ENCODE results near the gene HDAC4. TPM values are rescaled to one million over a fixed set of nuclear protein-coding genes. Genes with fewer than 3 reads are reported as not detected.
A peak's percentile ranks its signal among the peaks of the same experiment; 100 is the strongest.

Gene HDAC4
- total and polyA plus RNA-seq, 2 experiments from 2014 or later = 8.1 to 41.8 TPM

DNA sequence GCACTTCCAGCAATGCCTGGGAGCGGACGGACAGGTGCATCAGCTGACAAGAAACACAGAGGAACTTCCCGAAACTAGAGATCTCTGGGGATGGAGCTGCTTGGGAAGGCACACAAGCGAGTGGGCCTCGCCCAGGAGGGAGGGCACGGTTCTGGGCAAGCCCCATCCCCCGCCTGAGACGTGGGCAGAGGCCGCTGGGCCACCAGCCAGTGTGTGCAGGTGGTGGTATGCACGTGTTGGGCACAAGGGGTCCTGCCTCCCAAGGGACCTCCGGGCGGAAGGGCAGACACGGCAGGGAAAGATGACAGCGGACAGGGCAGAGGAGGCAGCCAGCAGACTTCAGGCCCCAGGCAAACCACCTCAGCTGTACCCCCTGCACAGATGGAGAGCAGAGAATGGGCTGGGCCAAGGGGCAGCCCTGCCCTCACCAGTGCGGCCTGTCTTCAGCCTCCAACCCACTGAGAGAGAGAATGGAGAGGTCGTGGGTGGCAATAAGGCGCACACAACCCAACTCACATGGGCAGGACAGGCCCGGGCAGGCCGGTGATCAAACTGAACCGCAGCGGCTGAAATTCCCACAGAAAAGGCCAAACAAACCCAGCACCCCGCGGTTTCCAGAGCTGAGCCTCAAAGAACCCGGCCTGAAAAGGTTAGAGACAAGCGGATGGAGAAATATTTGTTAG lies 51.2 kb downstream of the HDAC4 start:
- Histone ChIP-seq H3K9me2 (ENCODE audit: insufficient read depth) (no peaks in the 10 kb centered on the region), H2AFZ (no peak overlapping the region), H4K20me1 (replicated peaks; ENCODE audit: insufficient read depth) (peaks cover 8% of the 10 kb centered on the region), H3K4me2 (no peak overlapping the region), H3F3A (replicated peaks; ENCODE audit: low read depth) (no peaks in the 10 kb centered on the region), H3K79me2 (replicated peaks; ENCODE audit: insufficient read depth) (peaks cover 87% of the 10 kb centered on the region), H3K27me3 (ENCODE audit: insufficient read depth) (no peaks in the 10 kb centered on the region), H3K27ac (ENCODE audit: low read depth) (no peak overlapping the region), H3K4me1 (ENCODE audit: insufficient read depth) (no peaks in the 10 kb centered on the region), H3K4me3 (no peak overlapping the region), H3K36me3 (ENCODE audit: insufficient read depth) (no peaks in the 10 kb centered on the region)
- Mint-ChIP-seq H3K27ac (peak overlapping the region; percentile 55), H3K27me3 (ENCODE audit: insufficient read depth, low read depth, poor library complexity) (peaks cover 6% of the 10 kb centered on the region), H3K9me3 (no peaks in the 10 kb centered on the region), H3K4me3 (no peak overlapping the region), H3K4me1 (peaks cover 5% of the 10 kb centered on the region; the same call in 2 of the 3 replicates), H3K36me3 (ENCODE audit: low read depth) (peaks cover 22% of the 10 kb centered on the region)
- ATAC-seq (peak; percentile 54), DNase-seq (ENCODE audit: low spot score) (no peak)
- TF ChIP-seq ZNF114 (CRISPR knock-in tag; IDR thresholded peaks at IDR 0.05) = no peak
- no peak for TF ChIP-seq POLR2AphosphoS5 (IDR thresholded peaks at IDR 0.05; ENCODE audit: low read depth)
- TF ChIP-seq EZH2 (IDR thresholded peaks at IDR 0.05; ENCODE audit: low read depth, unreplicated experiment) = no peak
- no peak for TF ChIP-seq NANOG (IDR thresholded peaks at IDR 0.05; ENCODE audit: borderline replicate concordance)
- TF ChIP-seq STAT1 (IDR thresholded peaks at IDR 0.05; ENCODE audit: unreplicated experiment) = no peak
- TF ChIP-seq CREB1 (CRISPR knock-in tag; IDR thresholded peaks at IDR 0.05; ENCODE audit: low read depth) = no peak
- TF ChIP-seq EZH2phosphoT487 (IDR thresholded peaks at IDR 0.05; ENCODE audit: unreplicated experiment) = no peak
- TF ChIP-seq, protein P1, sequence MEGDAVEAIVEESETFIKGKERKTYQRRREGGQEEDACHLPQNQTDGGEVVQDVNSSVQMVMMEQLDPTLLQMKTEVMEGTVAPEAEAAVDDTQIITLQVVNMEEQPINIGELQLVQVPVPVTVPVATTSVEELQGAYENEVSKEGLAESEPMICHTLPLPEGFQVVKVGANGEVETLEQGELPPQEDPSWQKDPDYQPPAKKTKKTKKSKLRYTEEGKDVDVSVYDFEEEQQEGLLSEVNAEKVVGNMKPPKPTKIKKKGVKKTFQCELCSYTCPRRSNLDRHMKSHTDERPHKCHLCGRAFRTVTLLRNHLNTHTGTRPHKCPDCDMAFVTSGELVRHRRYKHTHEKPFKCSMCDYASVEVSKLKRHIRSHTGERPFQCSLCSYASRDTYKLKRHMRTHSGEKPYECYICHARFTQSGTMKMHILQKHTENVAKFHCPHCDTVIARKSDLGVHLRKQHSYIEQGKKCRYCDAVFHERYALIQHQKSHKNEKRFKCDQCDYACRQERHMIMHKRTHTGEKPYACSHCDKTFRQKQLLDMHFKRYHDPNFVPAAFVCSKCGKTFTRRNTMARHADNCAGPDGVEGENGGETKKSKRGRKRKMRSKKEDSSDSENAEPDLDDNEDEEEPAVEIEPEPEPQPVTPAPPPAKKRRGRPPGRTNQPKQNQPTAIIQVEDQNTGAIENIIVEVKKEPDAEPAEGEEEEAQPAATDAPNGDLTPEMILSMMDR (conservative IDR thresholded peaks at IDR 0.05; ENCODE audit: low read depth in 2 of 2) = no peak
- TF ChIP-seq, protein P2, sequence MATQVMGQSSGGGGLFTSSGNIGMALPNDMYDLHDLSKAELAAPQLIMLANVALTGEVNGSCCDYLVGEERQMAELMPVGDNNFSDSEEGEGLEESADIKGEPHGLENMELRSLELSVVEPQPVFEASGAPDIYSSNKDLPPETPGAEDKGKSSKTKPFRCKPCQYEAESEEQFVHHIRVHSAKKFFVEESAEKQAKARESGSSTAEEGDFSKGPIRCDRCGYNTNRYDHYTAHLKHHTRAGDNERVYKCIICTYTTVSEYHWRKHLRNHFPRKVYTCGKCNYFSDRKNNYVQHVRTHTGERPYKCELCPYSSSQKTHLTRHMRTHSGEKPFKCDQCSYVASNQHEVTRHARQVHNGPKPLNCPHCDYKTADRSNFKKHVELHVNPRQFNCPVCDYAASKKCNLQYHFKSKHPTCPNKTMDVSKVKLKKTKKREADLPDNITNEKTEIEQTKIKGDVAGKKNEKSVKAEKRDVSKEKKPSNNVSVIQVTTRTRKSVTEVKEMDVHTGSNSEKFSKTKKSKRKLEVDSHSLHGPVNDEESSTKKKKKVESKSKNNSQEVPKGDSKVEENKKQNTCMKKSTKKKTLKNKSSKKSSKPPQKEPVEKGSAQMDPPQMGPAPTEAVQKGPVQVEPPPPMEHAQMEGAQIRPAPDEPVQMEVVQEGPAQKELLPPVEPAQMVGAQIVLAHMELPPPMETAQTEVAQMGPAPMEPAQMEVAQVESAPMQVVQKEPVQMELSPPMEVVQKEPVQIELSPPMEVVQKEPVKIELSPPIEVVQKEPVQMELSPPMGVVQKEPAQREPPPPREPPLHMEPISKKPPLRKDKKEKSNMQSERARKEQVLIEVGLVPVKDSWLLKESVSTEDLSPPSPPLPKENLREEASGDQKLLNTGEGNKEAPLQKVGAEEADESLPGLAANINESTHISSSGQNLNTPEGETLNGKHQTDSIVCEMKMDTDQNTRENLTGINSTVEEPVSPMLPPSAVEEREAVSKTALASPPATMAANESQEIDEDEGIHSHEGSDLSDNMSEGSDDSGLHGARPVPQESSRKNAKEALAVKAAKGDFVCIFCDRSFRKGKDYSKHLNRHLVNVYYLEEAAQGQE (IDR thresholded peaks at IDR 0.05; ENCODE audit: unreplicated experiment) = no peak
- TF ChIP-seq ZNF331 (CRISPR knock-in tag; IDR thresholded peaks at IDR 0.05; ENCODE audit: low read depth) = no peak
- TF ChIP-seq JUNB (IDR thresholded peaks at IDR 0.05; ENCODE audit: unreplicated experiment) = no peak
- TF ChIP-seq, protein P3, sequence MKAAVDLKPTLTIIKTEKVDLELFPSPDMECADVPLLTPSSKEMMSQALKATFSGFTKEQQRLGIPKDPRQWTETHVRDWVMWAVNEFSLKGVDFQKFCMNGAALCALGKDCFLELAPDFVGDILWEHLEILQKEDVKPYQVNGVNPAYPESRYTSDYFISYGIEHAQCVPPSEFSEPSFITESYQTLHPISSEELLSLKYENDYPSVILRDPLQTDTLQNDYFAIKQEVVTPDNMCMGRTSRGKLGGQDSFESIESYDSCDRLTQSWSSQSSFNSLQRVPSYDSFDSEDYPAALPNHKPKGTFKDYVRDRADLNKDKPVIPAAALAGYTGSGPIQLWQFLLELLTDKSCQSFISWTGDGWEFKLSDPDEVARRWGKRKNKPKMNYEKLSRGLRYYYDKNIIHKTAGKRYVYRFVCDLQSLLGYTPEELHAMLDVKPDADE (IDR thresholded peaks at IDR 0.05) = no peak
- TF ChIP-seq, protein P4, sequence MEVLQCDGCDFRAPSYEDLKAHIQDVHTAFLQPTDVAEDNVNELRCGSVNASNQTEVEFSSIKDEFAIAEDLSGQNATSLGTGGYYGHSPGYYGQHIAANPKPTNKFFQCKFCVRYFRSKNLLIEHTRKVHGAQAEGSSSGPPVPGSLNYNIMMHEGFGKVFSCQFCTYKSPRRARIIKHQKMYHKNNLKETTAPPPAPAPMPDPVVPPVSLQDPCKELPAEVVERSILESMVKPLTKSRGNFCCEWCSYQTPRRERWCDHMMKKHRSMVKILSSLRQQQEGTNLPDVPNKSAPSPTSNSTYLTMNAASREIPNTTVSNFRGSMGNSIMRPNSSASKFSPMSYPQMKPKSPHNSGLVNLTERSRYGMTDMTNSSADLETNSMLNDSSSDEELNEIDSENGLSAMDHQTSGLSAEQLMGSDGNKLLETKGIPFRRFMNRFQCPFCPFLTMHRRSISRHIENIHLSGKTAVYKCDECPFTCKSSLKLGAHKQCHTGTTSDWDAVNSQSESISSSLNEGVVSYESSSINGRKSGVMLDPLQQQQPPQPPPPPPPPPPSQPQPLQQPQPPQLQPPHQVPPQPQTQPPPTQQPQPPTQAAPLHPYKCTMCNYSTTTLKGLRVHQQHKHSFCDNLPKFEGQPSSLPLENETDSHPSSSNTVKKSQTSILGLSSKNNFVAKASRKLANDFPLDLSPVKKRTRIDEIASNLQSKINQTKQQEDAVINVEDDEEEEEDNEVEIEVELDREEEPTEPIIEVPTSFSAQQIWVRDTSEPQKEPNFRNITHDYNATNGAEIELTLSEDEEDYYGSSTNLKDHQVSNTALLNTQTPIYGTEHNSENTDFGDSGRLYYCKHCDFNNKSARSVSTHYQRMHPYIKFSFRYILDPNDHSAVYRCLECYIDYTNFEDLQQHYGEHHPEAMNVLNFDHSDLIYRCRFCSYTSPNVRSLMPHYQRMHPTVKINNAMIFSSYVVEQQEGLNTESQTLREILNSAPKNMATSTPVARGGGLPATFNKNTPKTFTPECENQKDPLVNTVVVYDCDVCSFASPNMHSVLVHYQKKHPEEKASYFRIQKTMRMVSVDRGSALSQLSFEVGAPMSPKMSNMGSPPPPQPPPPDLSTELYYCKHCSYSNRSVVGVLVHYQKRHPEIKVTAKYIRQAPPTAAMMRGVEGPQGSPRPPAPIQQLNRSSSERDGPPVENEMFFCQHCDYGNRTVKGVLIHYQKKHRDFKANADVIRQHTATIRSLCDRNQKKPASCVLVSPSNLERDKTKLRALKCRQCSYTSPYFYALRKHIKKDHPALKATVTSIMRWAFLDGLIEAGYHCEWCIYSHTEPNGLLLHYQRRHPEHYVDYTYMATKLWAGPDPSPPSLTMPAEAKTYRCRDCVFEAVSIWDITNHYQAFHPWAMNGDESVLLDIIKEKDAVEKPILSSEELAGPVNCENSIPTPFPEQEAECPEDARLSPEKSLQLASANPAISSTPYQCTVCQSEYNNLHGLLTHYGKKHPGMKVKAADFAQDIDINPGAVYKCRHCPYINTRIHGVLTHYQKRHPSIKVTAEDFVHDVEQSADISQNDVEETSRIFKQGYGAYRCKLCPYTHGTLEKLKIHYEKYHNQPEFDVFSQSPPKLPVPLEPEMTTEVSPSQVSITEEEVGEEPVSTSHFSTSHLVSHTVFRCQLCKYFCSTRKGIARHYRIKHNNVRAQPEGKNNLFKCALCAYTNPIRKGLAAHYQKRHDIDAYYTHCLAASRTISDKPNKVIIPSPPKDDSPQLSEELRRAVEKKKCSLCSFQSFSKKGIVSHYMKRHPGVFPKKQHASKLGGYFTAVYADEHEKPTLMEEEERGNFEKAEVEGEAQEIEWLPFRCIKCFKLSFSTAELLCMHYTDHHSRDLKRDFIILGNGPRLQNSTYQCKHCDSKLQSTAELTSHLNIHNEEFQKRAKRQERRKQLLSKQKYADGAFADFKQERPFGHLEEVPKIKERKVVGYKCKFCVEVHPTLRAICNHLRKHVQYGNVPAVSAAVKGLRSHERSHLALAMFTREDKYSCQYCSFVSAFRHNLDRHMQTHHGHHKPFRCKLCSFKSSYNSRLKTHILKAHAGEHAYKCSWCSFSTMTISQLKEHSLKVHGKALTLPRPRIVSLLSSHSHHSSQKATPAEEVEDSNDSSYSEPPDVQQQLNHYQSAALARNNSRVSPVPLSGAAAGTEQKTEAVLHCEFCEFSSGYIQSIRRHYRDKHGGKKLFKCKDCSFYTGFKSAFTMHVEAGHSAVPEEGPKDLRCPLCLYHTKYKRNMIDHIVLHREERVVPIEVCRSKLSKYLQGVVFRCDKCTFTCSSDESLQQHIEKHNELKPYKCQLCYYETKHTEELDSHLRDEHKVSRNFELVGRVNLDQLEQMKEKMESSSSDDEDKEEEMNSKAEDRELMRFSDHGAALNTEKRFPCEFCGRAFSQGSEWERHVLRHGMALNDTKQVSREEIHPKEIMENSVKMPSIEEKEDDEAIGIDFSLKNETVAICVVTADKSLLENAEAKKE (CRISPR knock-in tag; IDR thresholded peaks at IDR 0.05) = no peak

Measured in GM23338 (cell line).